HG02610 (cell line): ENCODE measurements around the gene IFIT1B.
"Not testable (repeated sequence)": the region's sequence is repeated elsewhere in the genome, so short reads cannot be mapped to it uniquely, and the experiment has no call there.

Experiments used
- ATAC-seq: cut with Tn5 transposase; IDR thresholded peaks from one replicate; pipeline ENCODE4 v1.9.1; 2021; ENCODE audit warnings: mild to moderate bottlenecking, moderate library complexity; ENCODE audit not compliant: unreplicated experiment

Gene IFIT1B

GRCh38 chr10:89379103-89379502 lies 1.2 kb downstream of the IFIT1B start:
- no peak for ATAC-seq

- no peak for ATAC-seq
Observed at GRCh38 chr10:89382757-89383156, 4.9 kb downstream of the IFIT1B start.

- ATAC-seq, result no peak
Observed at GRCh38 chr10:89384474-89385340, 6.9 kb downstream of the IFIT1B start.

- ATAC-seq, result no peak
Observed at GRCh38 chr10:89388806-89389205, 10.9 kb downstream of the IFIT1B start.

- no peak for ATAC-seq
Observed at GRCh38 chr10:89389254-89389653, 11.4 kb downstream of the IFIT1B start.

GRCh38 chr10:89390476-89391225 lies 12.8 kb downstream of the IFIT1B start:
- ATAC-seq, result no peak

GRCh38 chr10:89391226-89391576 lies 13.3 kb downstream of the IFIT1B start:
- ATAC-seq, result not testable (repeated sequence)

- ATAC-seq, result peak; percentile 83
Observed at GRCh38 chr10:89391907-89392756, 14.3 kb downstream of the IFIT1B start, which contains the start of gene IFIT1. Gene IFIT1 (plus strand): TSS chr10:89392623. CDS start chr10:89392713, 90 bp downstream.

- no peak for ATAC-seq
Observed at GRCh38 chr10:89392974-89393373, 15.1 kb downstream of the IFIT1B start.

GRCh38 chr10:89393898-89394297 lies 16.0 kb downstream of the IFIT1B start:
- ATAC-seq, result no peak

- ATAC-seq, result no peak
Observed at GRCh38 chr10:89395141-89395540, 17.3 kb downstream of the IFIT1B start.

GRCh38 chr10:89398003-89398749 lies 20.3 kb downstream of the IFIT1B start:
- no peak for ATAC-seq

GRCh38 chr10:89399956-89400355 lies 22.1 kb downstream of the IFIT1B start:
- no peak for ATAC-seq

GRCh38 chr10:89403043-89403442 lies 25.2 kb downstream of the IFIT1B start:
- ATAC-seq, result no peak

GRCh38 chr10:89404104-89405047 lies 26.5 kb downstream of the IFIT1B start:
- no peak for ATAC-seq

GRCh38 chr10:89406178-89406577 lies 28.3 kb downstream of the IFIT1B start:
- ATAC-seq, result not testable (repeated sequence)

- ATAC-seq, result not testable (repeated sequence)
Observed at GRCh38 chr10:89407792-89408191, 29.9 kb downstream of the IFIT1B start.

GRCh38 chr10:89409282-89409681 lies 31.4 kb downstream of the IFIT1B start:
- not testable (repeated sequence) for ATAC-seq

- ATAC-seq, result not testable (repeated sequence)
Observed at GRCh38 chr10:89410551-89410950, 32.7 kb downstream of the IFIT1B start.
